HG03060 (cell line): Measurements from ENCODE around the gene SLC49A3.
"Not testable (repeated sequence)": the region's sequence is repeated elsewhere in the genome, so short reads cannot be mapped to it uniquely, and the experiment has no call there.

Experiments
- ATAC-seq: cut with Tn5 transposase; IDR thresholded peaks from one replicate; pipeline ENCODE4 v1.9.1; 2021; ENCODE audit warnings: low read depth, moderate number of reproducible peaks; ENCODE audit not compliant: unreplicated experiment

The SLC49A3 gene

GRCh38 chr4:655464-656151 is 33.3 kb downstream of the SLC49A3 start:
- no peak for ATAC-seq

- ATAC-seq, result no peak
These were observed 34.0 kb downstream of the SLC49A3 start for GRCh38 chr4:654871-655463.

- ATAC-seq, result no peak
These were observed 34.5 kb downstream of the SLC49A3 start for GRCh38 chr4:654503-654845.

GRCh38 chr4:653831-654502 is 35.0 kb downstream of the SLC49A3 start:
- no peak for ATAC-seq

- ATAC-seq, result no peak
These were observed 35.7 kb downstream of the SLC49A3 start for GRCh38 chr4:653080-653821.

- no peak for ATAC-seq
These were observed 36.9 kb downstream of the SLC49A3 start for GRCh38 chr4:651884-652642.

GRCh38 chr4:650951-651883 is 37.7 kb downstream of the SLC49A3 start:
- ATAC-seq, result no peak

GRCh38 chr4:650461-650860 is 38.5 kb downstream of the SLC49A3 start:
- ATAC-seq, result no peak

GRCh38 chr4:649751-650310 is 39.1 kb downstream of the SLC49A3 start:
- no peak for ATAC-seq

- ATAC-seq, result no peak
These were observed 39.7 kb downstream of the SLC49A3 start for GRCh38 chr4:649293-649625.

- no peak for ATAC-seq
These were observed 40.2 kb downstream of the SLC49A3 start for GRCh38 chr4:648579-649292.

- no peak for ATAC-seq
These were observed 41.5 kb downstream of the SLC49A3 start for GRCh38 chr4:647481-647880.

- no peak for ATAC-seq
These were observed 42.5 kb downstream of the SLC49A3 start for GRCh38 chr4:646460-646859.

- not testable (repeated sequence) for ATAC-seq
These were observed 46.6 kb downstream of the SLC49A3 start for GRCh38 chr4:642366-642765.

- ATAC-seq, result no peak
These were observed 51.2 kb downstream of the SLC49A3 start for GRCh38 chr4:637536-638280.

- ATAC-seq, result no peak
These were observed 52.3 kb downstream of the SLC49A3 start for GRCh38 chr4:636628-637159.

- no peak for ATAC-seq
These were observed 52.9 kb downstream of the SLC49A3 start for GRCh38 chr4:635851-636627.
